Measurements from ENCODE around the gene HS2ST1. TPM values are rescaled to one million over a fixed set of nuclear protein-coding genes. Genes with fewer than 3 reads are reported as not detected.

Gene HS2ST1
- polyA plus RNA-seq, 3 donors: 2.6 to 6.0 (median 4.2) TPM

GRCh38 chr1:86940599-86940998, 26.2 kb downstream of the HS2ST1 start:
- 83% methylated on average over 1 of the region's 2 CpGs for WGBS (ENCODE audit: insufficient coverage)
- no peak for TF ChIP-seq CTCF (IDR thresholded peaks at IDR 0.05)
- H3K27ac Mint-ChIP-seq: no peak overlapping the region
- H3K36me3 Mint-ChIP-seq: no peaks in the 10 kb centered on the region
- peaks cover 0 to 3% (median 0%) of the 10 kb centered on the region in 3 donors for H3K27me3 Mint-ChIP-seq (ENCODE audit: low read depth in 3 of 3)
- H3K4me3 Mint-ChIP-seq: no peak overlapping the region
- Histone ChIP-seq H3K4me2 (replicated peaks; ENCODE audit: extremely low read depth, low read length, poor library complexity, severe bottlenecking) (no peak overlapping the region), H3K4me1 (ENCODE audit: control insufficient read depth in 1 of 2, insufficient read depth in 2 of 2, low read length in 2 of 2) (no peaks in the 10 kb centered on the region), H3K27me3 (ENCODE audit: control insufficient read depth in 2 of 2, insufficient read depth in 2 of 2, low read length in 2 of 2) (no peaks in the 10 kb centered on the region), H3K4me3 (replicated peaks in 1 of 3; ENCODE audit: low read depth in 2 of 3, low read length in 3 of 3) (no peak overlapping the region), H3K27ac (ENCODE audit: low read depth in 1 of 2, low read length in 2 of 2) (no peak overlapping the region), H3K79me2 (ENCODE audit: insufficient read depth, low read length) (no peaks in the 10 kb centered on the region), H3K9me3 (replicated peaks in 1 of 2; ENCODE audit: control insufficient read depth in 1 of 2, insufficient read depth in 1 of 2, low read length in 2 of 2) (no peaks in the 10 kb centered on the region), H3K36me3 (replicated peaks in 1 of 2; ENCODE audit: control insufficient read depth in 1 of 2, insufficient read depth in 2 of 2, low read length in 2 of 2) (no peaks in the 10 kb centered on the region), H4K20me1 (ENCODE audit: insufficient read depth, low read length) (no peaks in the 10 kb centered on the region), H3K9ac (ENCODE audit: insufficient read depth, low read length, poor library complexity, severe bottlenecking) (no peak overlapping the region), H2AFZ (ENCODE audit: insufficient read depth, low read depth, low read length, poor library complexity, severe bottlenecking) (no peak overlapping the region)
- intact Hi-C loops (cut with micrococcal nuclease): no loop called here
- no peaks in the 10 kb centered on the region for H3K9me3 Mint-ChIP-seq
- H3K4me1 Mint-ChIP-seq: peaks cover 4% of the 10 kb centered on the region
- no peak for DNase-seq

GRCh38 chr1:86942042-86942441, 27.6 kb downstream of the HS2ST1 start:
- no peak overlapping the region for H3K4me2 ChIP-seq (replicated peaks; ENCODE audit: extremely low read depth, low read length, poor library complexity, severe bottlenecking)
- Mint-ChIP-seq H3K27me3 (ENCODE audit: low read depth in 3 of 3) (peaks cover 0 to 3% (median 2%) of the 10 kb centered on the region in 3 donors), H3K4me1 (peaks cover 4% of the 10 kb centered on the region), H3K36me3 (no peaks in the 10 kb centered on the region), H3K4me3 (no peak overlapping the region), H3K27ac (no peak overlapping the region), H3K9me3 (no peaks in the 10 kb centered on the region)
- no peak overlapping the region for H2AFZ ChIP-seq (ENCODE audit: insufficient read depth, low read depth, low read length, poor library complexity, severe bottlenecking)
- H3K79me2 ChIP-seq (ENCODE audit: insufficient read depth, low read length): no peaks in the 10 kb centered on the region
- no peaks in the 10 kb centered on the region for H3K27me3 ChIP-seq (ENCODE audit: control insufficient read depth in 2 of 2, insufficient read depth in 2 of 2, low read length in 2 of 2)
- no peaks in the 10 kb centered on the region for H3K9me3 ChIP-seq (replicated peaks in 1 of 2; ENCODE audit: control insufficient read depth in 1 of 2, insufficient read depth in 1 of 2, low read length in 2 of 2)
- intact Hi-C loops (cut with micrococcal nuclease): no loop called here
- no peak overlapping the region for H3K9ac ChIP-seq (ENCODE audit: insufficient read depth, low read length, poor library complexity, severe bottlenecking)
- no peak overlapping the region for H3K4me3 ChIP-seq (replicated peaks in 1 of 3; ENCODE audit: low read depth in 2 of 3, low read length in 3 of 3)
- no peaks in the 10 kb centered on the region for H4K20me1 ChIP-seq (ENCODE audit: insufficient read depth, low read length)
- no peak overlapping the region for H3K27ac ChIP-seq (ENCODE audit: low read depth in 1 of 2, low read length in 2 of 2)
- no CpG with 5 or more reads among the region's 1 CpG for WGBS (ENCODE audit: insufficient coverage)
- no peaks in the 10 kb centered on the region for H3K36me3 ChIP-seq (replicated peaks in 1 of 2; ENCODE audit: control insufficient read depth in 1 of 2, insufficient read depth in 2 of 2, low read length in 2 of 2)
- no peaks in the 10 kb centered on the region for H3K4me1 ChIP-seq (ENCODE audit: control insufficient read depth in 1 of 2, insufficient read depth in 2 of 2, low read length in 2 of 2)
- DNase-seq: no peak
- TF ChIP-seq CTCF (IDR thresholded peaks at IDR 0.05): no peak

Measured in CD14-positive monocyte (primary cell).